Loucy (cell line): ENCODE measurements around the gene HCK.

ENCODE experiments used
- EZH2phosphoT487 ChIP-seq: fragments of 200-600 bp; IDR thresholded peaks from 2 replicates; pipeline ENCODE4 v1.6.1; 2018; ENCODE audit warnings: antibody characterized with exemption, mild to moderate bottlenecking, moderate library complexity, borderline replicate concordance
- TF ChIP-seq, protein P1 (sequence below): fragments of 200-600 bp; sonication (generic); conservative IDR thresholded peaks from 2 replicates; pipeline ENCODE4 v1.5.1; 2014; ENCODE audit warnings: mild to moderate bottlenecking, antibody characterized with exemption, low read length

DNA sequence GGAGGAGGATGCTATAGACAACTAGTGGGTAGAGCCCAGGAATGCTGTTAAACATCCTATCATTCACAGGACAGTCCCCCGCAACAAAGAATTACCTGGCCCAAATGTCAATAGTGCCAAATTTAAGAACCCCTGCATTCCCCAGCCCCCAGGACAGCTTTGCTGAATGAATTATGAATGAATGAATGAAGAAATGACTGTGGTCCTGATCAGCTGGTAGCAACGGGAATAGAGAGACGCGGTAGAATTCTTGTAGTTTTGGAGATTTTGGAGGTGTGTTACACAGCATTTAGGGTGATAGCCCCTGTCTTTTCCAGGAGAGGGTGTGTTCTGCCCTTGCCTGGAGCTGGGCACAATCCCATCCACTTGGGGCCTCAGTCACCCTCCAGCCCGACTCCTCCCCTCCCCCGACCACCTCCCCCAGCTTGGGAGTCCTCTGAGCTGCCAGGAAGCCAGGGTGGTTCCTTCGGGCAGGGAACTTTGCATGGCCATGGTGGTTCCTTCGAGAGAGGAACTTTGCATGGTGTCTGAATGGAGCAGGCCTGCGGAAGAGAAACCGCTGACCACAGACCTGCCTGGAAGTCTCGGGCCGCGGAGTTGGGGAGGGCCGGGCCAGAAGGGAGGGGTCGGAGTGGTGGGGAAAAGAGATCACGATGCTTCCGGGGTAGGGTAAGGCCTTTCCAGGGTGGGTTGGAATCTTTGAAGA lies 1.0 kb upstream of the HCK start:
- TF ChIP-seq, protein P1, sequence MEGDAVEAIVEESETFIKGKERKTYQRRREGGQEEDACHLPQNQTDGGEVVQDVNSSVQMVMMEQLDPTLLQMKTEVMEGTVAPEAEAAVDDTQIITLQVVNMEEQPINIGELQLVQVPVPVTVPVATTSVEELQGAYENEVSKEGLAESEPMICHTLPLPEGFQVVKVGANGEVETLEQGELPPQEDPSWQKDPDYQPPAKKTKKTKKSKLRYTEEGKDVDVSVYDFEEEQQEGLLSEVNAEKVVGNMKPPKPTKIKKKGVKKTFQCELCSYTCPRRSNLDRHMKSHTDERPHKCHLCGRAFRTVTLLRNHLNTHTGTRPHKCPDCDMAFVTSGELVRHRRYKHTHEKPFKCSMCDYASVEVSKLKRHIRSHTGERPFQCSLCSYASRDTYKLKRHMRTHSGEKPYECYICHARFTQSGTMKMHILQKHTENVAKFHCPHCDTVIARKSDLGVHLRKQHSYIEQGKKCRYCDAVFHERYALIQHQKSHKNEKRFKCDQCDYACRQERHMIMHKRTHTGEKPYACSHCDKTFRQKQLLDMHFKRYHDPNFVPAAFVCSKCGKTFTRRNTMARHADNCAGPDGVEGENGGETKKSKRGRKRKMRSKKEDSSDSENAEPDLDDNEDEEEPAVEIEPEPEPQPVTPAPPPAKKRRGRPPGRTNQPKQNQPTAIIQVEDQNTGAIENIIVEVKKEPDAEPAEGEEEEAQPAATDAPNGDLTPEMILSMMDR, result no peak
- TF ChIP-seq EZH2phosphoT487, result no peak
